GM23338 (cell line): Measurements from ENCODE around the gene UBFD1. TPM values are rescaled to one million over a fixed set of nuclear protein-coding genes. Genes with fewer than 3 reads are reported as not detected.
"Not testable (repeated sequence)": the region's sequence is repeated elsewhere in the genome, so short reads cannot be mapped to it uniquely, and the experiment has no call there.

Experiments
- ATAC-seq: fragments of 200-7000 bp; cut with Tn5 transposase; 3 replicates; pipeline ENCODE4 v1.9.1; 2020
- DNase-seq: peaks from one replicate; pipeline ENCODE4 v3.0.0-alpha.2; 2015; ENCODE audit warnings: low spot score
- H2AFZ ChIP-seq: fragments of 200-600 bp; sonication (generic); 2 replicates; pipeline ENCODE4 v1.8.0; 2016; ENCODE audit warnings: antibody characterized with exemption, mild to moderate bottlenecking, moderate library complexity
- H3F3A ChIP-seq: fragments of 200-600 bp; sonication (generic); replicated peaks from 2 replicates; pipeline ENCODE4 v1.8.0; 2017; ENCODE audit warnings: antibody characterized with exemption, mixed run types, low read depth
- H3K27ac ChIP-seq: fragments of 200-600 bp; sonication (generic); 2 replicates; pipeline ENCODE4 v1.6.1; 2016; ENCODE audit warnings: low read depth
- H3K27me3 ChIP-seq: fragments of 200-600 bp; sonication (generic); 2 replicates; pipeline ENCODE4 v1.8.0; 2016; ENCODE audit warnings: mild to moderate bottlenecking, mixed run types, moderate library complexity; ENCODE audit not compliant: insufficient read depth
- H3K36me3 ChIP-seq: fragments of 200-600 bp; sonication (generic); 2 replicates; pipeline ENCODE4 v1.8.0; 2016; ENCODE audit warnings: mild to moderate bottlenecking; ENCODE audit not compliant: insufficient read depth
- H3K4me1 ChIP-seq: fragments of 200-600 bp; sonication (generic); 2 replicates; pipeline ENCODE4 v1.8.0; 2016; ENCODE audit warnings: mild to moderate bottlenecking, moderate library complexity; ENCODE audit not compliant: insufficient read depth
- H3K4me2 ChIP-seq: fragments of 200-600 bp; sonication (generic); 2 replicates; pipeline ENCODE4 v1.7.1; 2017; ENCODE audit warnings: mixed run types
- H3K4me3 ChIP-seq: fragments of 200-600 bp; sonication (generic); 2 replicates; pipeline ENCODE4 v1.6.1; 2016; ENCODE audit warnings: mixed run types
- H3K79me2 ChIP-seq: fragments of 200-600 bp; sonication (generic); replicated peaks from 2 replicates; pipeline ENCODE4 v1.8.0; 2017; ENCODE audit warnings: mild to moderate bottlenecking; ENCODE audit not compliant: insufficient read depth
- H3K9me2 ChIP-seq: fragments of 200-600 bp; sonication (generic); 2 replicates; pipeline ENCODE4 v1.8.0; 2017; ENCODE audit not compliant: insufficient read depth
- H4K20me1 ChIP-seq: fragments of 200-600 bp; sonication (generic); replicated peaks from 2 replicates; pipeline ENCODE4 v1.8.0; 2017; ENCODE audit warnings: mild to moderate bottlenecking; ENCODE audit not compliant: insufficient read depth
- H3K27ac Mint-ChIP-seq: 2 replicates; pipeline ENCODE4 v1.8.0; 2020; ENCODE audit warnings: inconsistent platforms, mild to moderate bottlenecking, moderate library complexity, mixed read lengths
- H3K27me3 Mint-ChIP-seq: 3 replicates; pipeline ENCODE4 v1.8.0; 2022; ENCODE audit warnings: low read depth, mild to moderate bottlenecking, moderate library complexity, mixed read lengths, inconsistent platforms; ENCODE audit not compliant: insufficient read depth, poor library complexity
- H3K36me3 Mint-ChIP-seq: 3 replicates; pipeline ENCODE4 v1.8.0; 2021; ENCODE audit warnings: low read depth, mild to moderate bottlenecking, inconsistent platforms, moderate library complexity, mixed read lengths
- H3K4me1 Mint-ChIP-seq: 3 replicates; pipeline ENCODE4 v1.8.0; 2020; ENCODE audit warnings: mild to moderate bottlenecking, inconsistent platforms, mixed read lengths
- H3K4me3 Mint-ChIP-seq: 3 replicates; pipeline ENCODE4 v1.8.0; 2021; ENCODE audit warnings: moderate library complexity, mild to moderate bottlenecking, inconsistent platforms, mixed read lengths
- H3K9me3 Mint-ChIP-seq: 3 replicates; pipeline ENCODE4 v1.8.0; 2020; ENCODE audit warnings: moderate library complexity, mild to moderate bottlenecking, inconsistent platforms, mixed read lengths
- CREB1 ChIP-seq: fragments of 250-450 bp; sonication (Bioruptor Pico); IDR thresholded peaks from 2 replicates; pipeline ENCODE4 v1.5.0; 2020; ENCODE audit warnings: low read depth, mild to moderate bottlenecking, moderate library complexity
- ETS1 ChIP-seq: IDR thresholded peaks from 2 replicates; pipeline ENCODE4 v1.6.1; 2016; ENCODE audit warnings: antibody characterized with exemption
- EZH2 ChIP-seq: fragments of 200-600 bp; sonication (generic); IDR thresholded peaks from one replicate; pipeline ENCODE4 v1.8.0; 2017; ENCODE audit warnings: antibody characterized with exemption, mild to moderate bottlenecking, low read depth; ENCODE audit not compliant: unreplicated experiment
- REST ChIP-seq: IDR thresholded peaks from one replicate; pipeline ENCODE4 v1.6.1; 2018; ENCODE audit warnings: antibody characterized with exemption; ENCODE audit not compliant: unreplicated experiment
- STAT1 ChIP-seq: IDR thresholded peaks from one replicate; pipeline ENCODE4 v1.6.1; 2016; ENCODE audit warnings: antibody characterized with exemption; ENCODE audit not compliant: unreplicated experiment
- polyA plus RNA-seq: library from polyadenylated mRNA; unstranded; fragments of >200 nt; fragmentation: Nextera tagmentation; extraction: Ambion mirVana; gene quantifications from 2 replicates; pipeline ENCODE4 v1.2.1, GENCODE V29; 2016
- total RNA-seq: library from RNA; depleted of rRNA; stranded (reverse); fragments of >200 nt; shearing (Covaris generic); gene quantifications from 2 replicates; pipeline ENCODE4 v1.2.3, GENCODE V29; 2014

UBFD1 gene
- total and polyA plus RNA-seq, 2 experiments from 2014 or later, result 28.5 to 249 TPM

GRCh38 chr16:23581764-23582163 lies 24.2 kb downstream of the UBFD1 start:
- H3K79me2 ChIP-seq, result peaks cover 10% of the 10 kb centered on the region
- H3F3A ChIP-seq, result 0 out of 2 replicates have a peak, but pooled peaks cover 7% of the 10 kb centered on the region
- Mint-ChIP-seq H3K27me3 (peaks cover 7% of the 10 kb centered on the region), H3K4me3 (no peak overlapping the region), H3K4me1 (no peaks in the 10 kb centered on the region), H3K27ac (no peak overlapping the region), H3K36me3 (peaks cover 58% of the 10 kb centered on the region), H3K9me3 (no peaks in the 10 kb centered on the region)
- H3K4me1 ChIP-seq, result no peaks in the 10 kb centered on the region
- DNase-seq (no peak), ATAC-seq (no peak)
- H3K4me2 ChIP-seq, result no peak overlapping the region
- TF ChIP-seq CREB1 (CRISPR knock-in tag) (no peak), REST (no peak), ETS1 (no peak), EZH2 (no peak), STAT1 (no peak)
- H3K4me3 ChIP-seq, result no peak overlapping the region
- H3K27ac ChIP-seq, result no peak overlapping the region
- no peaks in the 10 kb centered on the region for H3K27me3 ChIP-seq
- no peak overlapping the region for H2AFZ ChIP-seq
- H3K36me3 ChIP-seq, result peaks cover 28% of the 10 kb centered on the region
- peaks cover 17% of the 10 kb centered on the region for H4K20me1 ChIP-seq
- H3K9me2 ChIP-seq, result no peaks in the 10 kb centered on the region

GRCh38 chr16:23583271-23583670 lies 25.7 kb downstream of the UBFD1 start:
- H3K27ac Mint-ChIP-seq, H3K4me3 ChIP-seq, H3K4me1 ChIP-seq, H2AFZ ChIP-seq, ATAC-seq, H3K9me2 ChIP-seq, H3K27me3 ChIP-seq, H3K27me3 Mint-ChIP-seq, H3K27ac ChIP-seq, H3K9me3 Mint-ChIP-seq, H3F3A ChIP-seq, H3K4me2 ChIP-seq, DNase-seq, H3K4me3 Mint-ChIP-seq, H3K4me1 Mint-ChIP-seq: not testable (repeated sequence)
- peaks cover 24% of the 10 kb centered on the region for H3K79me2 ChIP-seq
- H4K20me1 ChIP-seq, result peaks cover 17% of the 10 kb centered on the region
- peaks cover 32% of the 10 kb centered on the region for H3K36me3 ChIP-seq
- peaks cover 70% of the 10 kb centered on the region for H3K36me3 Mint-ChIP-seq
